SK-N-SH treated with all-trans-retinoic acid at 6 μM for 48 hours (cell line): ENCODE data around the gene KIFAP3.
A peak's percentile ranks its signal among the peaks of the same experiment; 100 is the strongest.

Experiments used
- ATAC-seq: fragments of 200-7000 bp; cut with Tn5 transposase; 3 replicates; pipeline ENCODE4 v1.9.1; 2020; ENCODE audit warnings: mild to moderate bottlenecking, moderate library complexity
- ARNTL ChIP-seq: fragments of 450-650 bp; formaldehyde crosslinking; IDR thresholded peaks from 2 replicates; pipeline ENCODE4 v1.5.0; 2020; ENCODE audit warnings: low read depth, mild to moderate bottlenecking, moderate library complexity, borderline replicate concordance
- BACH2 ChIP-seq: fragments of 250-450 bp; sonication (Bioruptor Pico); IDR thresholded peaks from 2 replicates; pipeline ENCODE4 v1.9.0; 2021; ENCODE audit warnings: mild to moderate bottlenecking, borderline replicate concordance
- CSDC2 ChIP-seq: fragments of 250-450 bp; sonication (Bioruptor Pico); IDR thresholded peaks from 2 replicates; pipeline ENCODE4 v1.5.0; 2020; ENCODE audit warnings: mild to moderate bottlenecking, moderate library complexity
- ESRRG ChIP-seq: fragments of 250-450 bp; sonication (Bioruptor Pico); IDR thresholded peaks from 2 replicates; pipeline ENCODE4 v1.6.1; 2021; ENCODE audit warnings: mild to moderate bottlenecking
- GLIS3 ChIP-seq: fragments of 250-450 bp; sonication (Bioruptor Pico); IDR thresholded peaks from 2 replicates; pipeline ENCODE4 v1.5.0; 2020; ENCODE audit warnings: mild to moderate bottlenecking, moderate library complexity
- ISL1 ChIP-seq: fragments of 250-450 bp; sonication (Bioruptor Pico); IDR thresholded peaks from 2 replicates; pipeline ENCODE4 v2.1.2; 2022; ENCODE audit warnings: mild to moderate bottlenecking, moderate library complexity
- OSR1 ChIP-seq: fragments of 250-450 bp; sonication (Bioruptor Pico); IDR thresholded peaks from 2 replicates; pipeline ENCODE4 v1.8.0; 2022; ENCODE audit warnings: moderate library complexity, mild to moderate bottlenecking, inconsistent platforms
- PPARA ChIP-seq: fragments of 250-450 bp; sonication (Bioruptor Pico); IDR thresholded peaks from 2 replicates; pipeline ENCODE4 v1.5.0; 2020; ENCODE audit warnings: mild to moderate bottlenecking, borderline replicate concordance
- RARB ChIP-seq: fragments of 250-450 bp; sonication (Bioruptor Pico); IDR thresholded peaks from 2 replicates; pipeline ENCODE4 v1.8.0; 2021; ENCODE audit warnings: mild to moderate bottlenecking, moderate library complexity
- SNAI2 ChIP-seq: fragments of 250-450 bp; sonication (Bioruptor Pico); IDR thresholded peaks from 2 replicates; pipeline ENCODE4 v1.5.0; 2020; ENCODE audit warnings: mild to moderate bottlenecking, moderate library complexity
- TCF4 ChIP-seq: fragments of 250-450 bp; sonication (Bioruptor Pico); IDR thresholded peaks from 2 replicates; pipeline ENCODE4 v1.8.0; 2021; ENCODE audit warnings: mild to moderate bottlenecking, moderate library complexity, borderline replicate concordance
- TOX ChIP-seq: fragments of 250-450 bp; sonication (Bioruptor Pico); IDR thresholded peaks from 2 replicates; pipeline ENCODE4 v1.8.0; 2021; ENCODE audit warnings: mild to moderate bottlenecking, moderate library complexity, borderline replicate concordance
- ZC3H10 ChIP-seq: fragments of 250-450 bp; sonication (Bioruptor Pico); IDR thresholded peaks from 2 replicates; pipeline ENCODE4 v1.5.1; 2021; ENCODE audit warnings: mild to moderate bottlenecking, moderate library complexity
- ZFP3 ChIP-seq: fragments of 250-450 bp; sonication (Bioruptor Pico); IDR thresholded peaks from 2 replicates; pipeline ENCODE4 v1.5.0; 2020; ENCODE audit warnings: mild to moderate bottlenecking, moderate library complexity
- ZFP30 ChIP-seq: fragments of 450-650 bp; formaldehyde crosslinking; IDR thresholded peaks from 2 replicates; pipeline ENCODE4 v1.5.0; 2022; ENCODE audit warnings: mild to moderate bottlenecking, moderate library complexity
- ZNF565 ChIP-seq: fragments of 450-650 bp; formaldehyde crosslinking; conservative IDR thresholded peaks from 2 replicates; pipeline ENCODE4 v1.5.0; 2020; ENCODE audit warnings: low read depth, mild to moderate bottlenecking, moderate library complexity
- ZNF70 ChIP-seq: fragments of 450-650 bp; formaldehyde crosslinking; IDR thresholded peaks from 2 replicates; pipeline ENCODE4 v1.5.0; 2020; ENCODE audit warnings: mild to moderate bottlenecking, moderate library complexity
- ZNF8 ChIP-seq: fragments of 450-650 bp; formaldehyde crosslinking; IDR thresholded peaks from 2 replicates; pipeline ENCODE4 v1.5.0; 2020; ENCODE audit warnings: mild to moderate bottlenecking, moderate library complexity
- TF ChIP-seq, protein P1 (sequence below): fragments of 250-450 bp; sonication (Bioruptor Pico); IDR thresholded peaks from 2 replicates; pipeline ENCODE4 v1.5.1; 2021; ENCODE audit warnings: mild to moderate bottlenecking, moderate library complexity
- TF ChIP-seq, protein P2 (sequence below): fragments of 250-450 bp; sonication (Bioruptor Pico); IDR thresholded peaks from 2 replicates; pipeline ENCODE4 v1.5.1; 2020; ENCODE audit warnings: low read depth, mild to moderate bottlenecking, moderate library complexity
- TF ChIP-seq, protein P3 (sequence below): fragments of 250-450 bp; sonication (Bioruptor Pico); IDR thresholded peaks from 2 replicates; pipeline ENCODE4 v1.8.0; 2021; ENCODE audit warnings: low read depth, mild to moderate bottlenecking, moderate library complexity, borderline replicate concordance
- TF ChIP-seq, protein P4 (sequence below): fragments of 250-450 bp; sonication (Bioruptor Pico); IDR thresholded peaks from 2 replicates; pipeline ENCODE4 v1.8.0; 2020; ENCODE audit warnings: mild to moderate bottlenecking, moderate library complexity, borderline replicate concordance

The KIFAP3 gene

DNA sequence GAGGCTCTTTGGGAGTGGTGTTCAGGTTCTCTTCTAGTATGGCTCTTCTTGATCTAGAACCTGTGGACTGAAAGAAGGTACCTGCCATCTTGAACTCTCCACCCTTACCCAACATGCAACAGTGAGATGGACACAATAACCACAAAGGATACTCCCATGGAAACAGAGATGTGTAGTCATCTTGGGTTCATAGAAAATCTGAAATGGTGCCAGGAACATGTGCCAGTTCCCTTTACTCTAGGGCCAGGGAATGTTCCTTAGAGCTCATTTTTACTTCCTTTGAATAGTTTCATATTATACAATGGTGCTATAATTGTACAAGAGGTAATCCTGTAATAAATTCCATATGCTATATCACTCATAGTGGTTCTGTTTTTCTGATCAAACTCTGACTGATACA, 167.6 kb downstream of the KIFAP3 start:
- TF ChIP-seq ZNF70, result no peak
- TF ChIP-seq TCF4 (CRISPR knock-in tag), result no peak
- no peak for TF ChIP-seq ZNF565 (CRISPR knock-in tag)
- no peak for TF ChIP-seq BACH2 (CRISPR knock-in tag)
- no peak for TF ChIP-seq ESRRG (CRISPR knock-in tag)
- TF ChIP-seq ARNTL (CRISPR knock-in tag), result no peak
- TF ChIP-seq, protein P1, sequence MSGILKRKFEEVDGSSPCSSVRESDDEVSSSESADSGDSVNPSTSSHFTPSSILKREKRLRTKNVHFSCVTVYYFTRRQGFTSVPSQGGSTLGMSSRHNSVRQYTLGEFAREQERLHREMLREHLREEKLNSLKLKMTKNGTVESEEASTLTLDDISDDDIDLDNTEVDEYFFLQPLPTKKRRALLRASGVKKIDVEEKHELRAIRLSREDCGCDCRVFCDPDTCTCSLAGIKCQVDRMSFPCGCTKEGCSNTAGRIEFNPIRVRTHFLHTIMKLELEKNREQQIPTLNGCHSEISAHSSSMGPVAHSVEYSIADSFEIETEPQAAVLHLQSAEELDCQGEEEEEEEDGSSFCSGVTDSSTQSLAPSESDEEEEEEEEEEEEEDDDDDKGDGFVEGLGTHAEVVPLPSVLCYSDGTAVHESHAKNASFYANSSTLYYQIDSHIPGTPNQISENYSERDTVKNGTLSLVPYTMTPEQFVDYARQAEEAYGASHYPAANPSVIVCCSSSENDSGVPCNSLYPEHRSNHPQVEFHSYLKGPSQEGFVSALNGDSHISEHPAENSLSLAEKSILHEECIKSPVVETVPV (CRISPR knock-in tag), result no peak
- TF ChIP-seq ZFP30 (CRISPR knock-in tag), result no peak
- TF ChIP-seq PPARA (CRISPR knock-in tag), result no peak
- TF ChIP-seq, protein P2, sequence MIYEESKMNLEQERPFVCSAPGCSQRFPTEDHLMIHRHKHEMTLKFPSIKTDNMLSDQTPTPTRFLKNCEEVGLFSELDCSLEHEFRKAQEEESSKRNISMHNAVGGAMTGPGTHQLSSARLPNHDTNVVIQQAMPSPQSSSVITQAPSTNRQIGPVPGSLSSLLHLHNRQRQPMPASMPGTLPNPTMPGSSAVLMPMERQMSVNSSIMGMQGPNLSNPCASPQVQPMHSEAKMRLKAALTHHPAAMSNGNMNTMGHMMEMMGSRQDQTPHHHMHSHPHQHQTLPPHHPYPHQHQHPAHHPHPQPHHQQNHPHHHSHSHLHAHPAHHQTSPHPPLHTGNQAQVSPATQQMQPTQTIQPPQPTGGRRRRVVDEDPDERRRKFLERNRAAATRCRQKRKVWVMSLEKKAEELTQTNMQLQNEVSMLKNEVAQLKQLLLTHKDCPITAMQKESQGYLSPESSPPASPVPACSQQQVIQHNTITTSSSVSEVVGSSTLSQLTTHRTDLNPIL (CRISPR knock-in tag), result no peak
- no peak for TF ChIP-seq ZNF8
- no peak for TF ChIP-seq RARB (CRISPR knock-in tag)
- no peak for TF ChIP-seq ZC3H10 (CRISPR knock-in tag)
- no peak for TF ChIP-seq CSDC2
- peak; percentile 73 for ATAC-seq

DNA sequence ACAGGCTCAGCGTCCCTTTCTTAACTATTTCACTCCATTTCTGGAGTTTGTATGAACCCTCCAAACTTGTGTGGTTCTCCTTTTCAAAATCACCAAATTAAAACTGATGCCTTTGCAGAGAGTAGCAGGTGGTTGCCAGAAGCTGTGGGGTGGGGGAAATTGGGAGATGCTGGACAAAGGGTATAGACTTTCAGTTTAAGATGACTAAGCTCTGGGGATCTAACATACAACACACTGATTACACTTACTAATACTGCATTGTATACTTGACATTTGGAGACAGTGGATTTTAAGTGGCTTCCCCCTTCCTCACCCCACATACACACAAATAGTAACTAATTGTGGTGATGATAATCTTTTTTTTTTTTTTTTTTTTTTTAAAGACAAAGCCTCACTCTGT, 169.7 kb downstream of the KIFAP3 start:
- ATAC-seq, result no peak
- TF ChIP-seq ZFP3 (CRISPR knock-in tag), result no peak
- TF ChIP-seq, protein P1 (CRISPR knock-in tag), result no peak
- TF ChIP-seq, protein P3, sequence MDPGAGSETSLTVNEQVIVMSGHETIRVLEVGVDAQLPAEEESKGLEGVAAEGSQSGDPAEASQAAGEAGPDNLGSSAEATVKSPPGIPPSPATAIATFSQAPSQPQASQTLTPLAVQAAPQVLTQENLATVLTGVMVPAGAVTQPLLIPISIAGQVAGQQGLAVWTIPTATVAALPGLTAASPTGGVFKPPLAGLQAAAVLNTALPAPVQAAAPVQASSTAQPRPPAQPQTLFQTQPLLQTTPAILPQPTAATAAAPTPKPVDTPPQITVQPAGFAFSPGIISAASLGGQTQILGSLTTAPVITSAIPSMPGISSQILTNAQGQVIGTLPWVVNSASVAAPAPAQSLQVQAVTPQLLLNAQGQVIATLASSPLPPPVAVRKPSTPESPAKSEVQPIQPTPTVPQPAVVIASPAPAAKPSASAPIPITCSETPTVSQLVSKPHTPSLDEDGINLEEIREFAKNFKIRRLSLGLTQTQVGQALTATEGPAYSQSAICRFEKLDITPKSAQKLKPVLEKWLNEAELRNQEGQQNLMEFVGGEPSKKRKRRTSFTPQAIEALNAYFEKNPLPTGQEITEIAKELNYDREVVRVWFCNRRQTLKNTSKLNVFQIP, result no peak
- no peak for TF ChIP-seq ISL1 (CRISPR knock-in tag)
- TF ChIP-seq, protein P4, sequence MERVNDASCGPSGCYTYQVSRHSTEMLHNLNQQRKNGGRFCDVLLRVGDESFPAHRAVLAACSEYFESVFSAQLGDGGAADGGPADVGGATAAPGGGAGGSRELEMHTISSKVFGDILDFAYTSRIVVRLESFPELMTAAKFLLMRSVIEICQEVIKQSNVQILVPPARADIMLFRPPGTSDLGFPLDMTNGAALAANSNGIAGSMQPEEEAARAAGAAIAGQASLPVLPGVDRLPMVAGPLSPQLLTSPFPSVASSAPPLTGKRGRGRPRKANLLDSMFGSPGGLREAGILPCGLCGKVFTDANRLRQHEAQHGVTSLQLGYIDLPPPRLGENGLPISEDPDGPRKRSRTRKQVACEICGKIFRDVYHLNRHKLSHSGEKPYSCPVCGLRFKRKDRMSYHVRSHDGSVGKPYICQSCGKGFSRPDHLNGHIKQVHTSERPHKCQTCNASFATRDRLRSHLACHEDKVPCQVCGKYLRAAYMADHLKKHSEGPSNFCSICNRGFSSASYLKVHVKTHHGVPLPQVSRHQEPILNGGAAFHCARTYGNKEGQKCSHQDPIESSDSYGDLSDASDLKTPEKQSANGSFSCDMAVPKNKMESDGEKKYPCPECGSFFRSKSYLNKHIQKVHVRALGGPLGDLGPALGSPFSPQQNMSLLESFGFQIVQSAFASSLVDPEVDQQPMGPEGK (CRISPR knock-in tag), result no peak
- TF ChIP-seq ZNF8, result no peak
- TF ChIP-seq TOX (CRISPR knock-in tag), result no peak
- TF ChIP-seq TCF4 (CRISPR knock-in tag), result no peak

DNA sequence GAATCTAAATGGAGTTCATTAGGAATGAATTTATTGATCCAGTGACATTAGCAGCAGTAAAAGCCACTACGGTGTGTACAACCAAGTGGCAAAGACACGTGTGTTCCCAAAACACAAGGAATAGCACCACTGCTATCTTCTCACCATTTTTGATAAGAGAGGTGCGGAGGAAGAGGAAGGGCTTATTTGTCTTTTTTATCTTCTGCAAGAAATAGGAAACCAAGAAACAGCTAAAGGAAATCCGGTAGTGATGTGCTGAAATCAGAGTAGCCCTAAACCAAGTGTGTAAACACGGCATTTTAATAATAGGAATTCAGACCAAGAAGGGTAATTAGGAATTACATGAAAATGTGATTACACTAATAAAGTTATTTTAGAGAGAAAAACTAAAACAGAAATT, 171.7 kb downstream of the KIFAP3 start:
- TF ChIP-seq CSDC2 (no peak), OSR1 (CRISPR knock-in tag) (no peak), SNAI2 (CRISPR knock-in tag) (no peak), ZNF8 (no peak), ZFP30 (CRISPR knock-in tag) (no peak), GLIS3 (CRISPR knock-in tag) (no peak)
- TF ChIP-seq, protein P1 (CRISPR knock-in tag), result no peak
- ATAC-seq, result no peak
